Iris pigment epithelial cell (primary cell): ENCODE measurements around the gene PPP1R16B.
A peak's percentile ranks its signal among the peaks of the same experiment; 100 is the strongest.
"Not testable (repeated sequence)": the region's sequence is repeated elsewhere in the genome, so short reads cannot be mapped to it uniquely, and the experiment has no call there.

Experiments used
- DNase-seq: peaks from one replicate; pipeline ENCODE4 v3.0.0-alpha.2; 2011; ENCODE audit warnings: low read depth

The PPP1R16B gene

DNA sequence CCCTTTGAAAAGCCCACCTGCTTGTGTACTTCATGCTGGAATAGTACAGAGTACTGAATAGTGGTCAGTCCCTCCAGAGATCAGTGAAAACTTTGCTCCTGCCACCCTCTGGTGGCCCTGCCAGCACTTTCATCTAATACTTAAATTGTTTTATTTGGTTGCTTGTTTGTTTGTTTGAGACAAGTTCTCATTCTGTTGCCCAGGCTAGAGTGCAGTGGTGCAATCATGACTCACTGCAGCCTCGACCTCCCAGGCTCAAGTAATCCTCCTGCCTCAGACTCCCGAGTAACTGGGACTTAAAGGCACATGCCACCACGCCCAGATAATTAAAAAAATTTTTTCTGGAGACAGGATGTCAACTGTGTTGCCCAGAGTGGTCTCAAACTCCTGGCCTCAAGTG is 129.8 kb downstream of the PPP1R16B start:
- peak; percentile 47 for DNase-seq

GRCh38 chr20:38935967-38936407 is 130.5 kb downstream of the PPP1R16B start:
- DNase-seq, result peak; percentile 44

DNA sequence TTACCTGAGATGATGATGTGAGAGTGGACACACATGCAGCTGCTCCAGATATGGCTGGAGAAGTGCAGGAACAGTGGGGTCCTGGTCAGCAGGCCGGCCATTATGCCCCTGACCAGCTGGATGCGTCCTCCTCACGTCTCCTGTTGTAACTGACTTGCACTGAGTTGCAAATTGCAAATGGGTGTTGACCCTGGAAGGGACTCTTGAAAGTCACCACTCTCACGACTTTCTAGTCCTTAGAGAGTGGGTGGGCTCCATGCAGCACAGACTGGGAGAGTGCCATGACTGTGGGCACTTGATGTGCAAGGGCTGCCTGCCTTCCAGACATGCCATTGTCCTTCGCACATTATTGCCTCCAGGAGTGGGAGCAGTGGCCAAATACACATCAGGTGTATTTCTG is 131.5 kb downstream of the PPP1R16B start:
- DNase-seq, result no peak

DNA sequence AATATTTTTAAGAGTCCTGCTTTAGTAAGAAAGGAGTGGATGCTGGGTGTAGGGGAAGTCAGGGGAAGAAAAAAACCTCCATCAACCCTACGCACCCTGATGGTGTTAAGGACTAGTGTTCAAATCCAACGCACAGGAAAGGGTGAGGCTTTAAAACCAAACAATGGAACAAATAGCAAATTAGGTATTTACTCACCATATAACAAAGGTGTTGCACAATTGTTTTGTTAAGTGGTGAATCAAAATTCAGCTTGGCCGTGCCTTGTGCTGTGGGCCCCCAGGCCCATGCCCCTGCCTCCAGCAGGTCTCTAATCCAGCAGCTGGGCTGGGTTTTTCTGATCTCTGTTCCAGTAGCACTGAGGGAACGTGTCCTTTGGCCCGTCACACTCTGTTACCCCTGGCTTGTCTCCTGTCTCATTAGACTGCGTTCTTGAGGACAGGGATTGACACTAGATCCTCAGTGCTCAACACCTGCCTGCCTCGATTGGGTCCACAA is 132.5 kb downstream of the PPP1R16B start:
- no peak for DNase-seq

- no peak for DNase-seq
Measured at GRCh38 chr20:38939686-38940085, 134.2 kb downstream of the PPP1R16B start.

GRCh38 chr20:38940644-38941043 is 135.1 kb downstream of the PPP1R16B start:
- no peak for DNase-seq

- DNase-seq, result no peak
Measured at GRCh38 chr20:38941726-38942389, 136.4 kb downstream of the PPP1R16B start.

DNA sequence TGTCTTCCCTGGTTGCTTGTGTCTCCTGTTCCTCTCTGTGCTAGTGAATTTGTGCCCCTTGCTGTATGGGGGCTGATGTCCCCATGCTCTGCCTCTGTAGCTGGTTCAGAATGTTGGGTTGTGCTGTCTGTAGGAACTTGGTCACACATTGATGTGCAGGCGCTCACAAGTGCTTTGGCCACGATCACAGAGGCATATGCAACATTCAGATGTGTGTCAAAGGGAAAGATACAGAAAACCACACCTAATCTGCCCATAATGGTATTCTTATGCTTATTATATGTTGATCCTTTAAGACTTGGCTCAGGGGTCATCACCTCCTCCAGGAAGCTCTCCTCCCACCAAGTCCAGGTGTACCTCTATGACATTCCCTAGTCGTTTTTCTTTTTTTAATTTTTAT is 139.5 kb downstream of the PPP1R16B start:
- DNase-seq, result no peak

DNA sequence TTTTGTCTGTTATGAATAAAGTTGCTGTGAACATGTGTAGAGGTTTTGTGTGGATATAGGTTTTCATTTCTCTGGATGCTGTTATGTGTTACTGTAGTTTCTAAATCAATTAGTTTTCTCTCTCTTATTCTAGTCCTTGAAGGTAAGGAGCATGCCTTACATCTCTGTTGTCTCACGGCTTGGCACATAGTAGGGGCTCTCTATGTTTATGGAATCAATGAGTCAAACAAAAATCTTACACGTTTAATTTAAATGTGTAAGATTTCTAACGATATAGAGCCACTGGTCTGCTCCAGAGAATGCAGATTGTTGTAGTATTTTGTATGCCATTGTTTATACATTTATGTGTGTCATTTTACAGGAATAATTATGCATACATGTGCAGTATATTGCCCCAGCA is 141.3 kb downstream of the PPP1R16B start:
- no peak for DNase-seq

DNA sequence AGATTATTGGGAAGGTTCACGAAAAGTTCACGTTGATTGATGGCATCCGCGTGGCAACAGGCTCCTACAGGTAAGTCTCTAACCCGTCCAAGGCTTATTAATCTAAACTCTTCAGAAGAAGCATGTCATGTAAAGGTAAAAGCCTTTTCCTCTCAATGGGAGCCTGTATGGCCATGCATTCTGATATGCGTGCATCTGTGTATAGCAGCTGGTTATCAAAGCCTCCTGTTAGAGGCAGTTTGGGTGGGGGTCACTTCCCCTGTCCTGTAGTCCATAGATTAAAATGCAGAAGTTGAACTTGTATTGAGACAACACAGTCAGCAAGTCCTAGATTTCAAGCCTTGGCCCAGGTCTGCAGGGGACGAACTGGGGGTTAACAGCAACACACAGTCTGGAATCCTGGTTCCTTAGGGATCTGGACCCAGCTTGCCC is 142.4 kb downstream of the PPP1R16B start:
- no peak for DNase-seq

DNA sequence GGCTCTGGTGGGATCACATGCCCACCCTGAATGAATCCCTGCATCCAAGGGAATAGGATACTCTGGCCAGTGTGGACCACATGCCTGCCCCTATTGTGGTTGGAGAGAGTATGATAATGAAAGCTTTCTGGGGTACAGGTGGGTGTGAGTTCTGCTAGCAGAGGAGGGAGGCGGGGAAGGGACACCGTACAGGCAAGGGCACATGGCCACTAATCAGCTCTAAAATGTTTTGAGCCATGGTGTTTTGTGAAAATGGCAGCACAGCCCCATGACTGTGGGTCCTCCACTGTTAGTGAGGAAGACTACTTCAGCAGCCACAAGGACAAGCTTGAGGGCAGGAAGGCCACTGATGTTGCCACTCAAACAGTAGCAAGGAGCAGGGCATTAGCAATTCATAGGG is 144.8 kb downstream of the PPP1R16B start:
- DNase-seq, result no peak

DNA sequence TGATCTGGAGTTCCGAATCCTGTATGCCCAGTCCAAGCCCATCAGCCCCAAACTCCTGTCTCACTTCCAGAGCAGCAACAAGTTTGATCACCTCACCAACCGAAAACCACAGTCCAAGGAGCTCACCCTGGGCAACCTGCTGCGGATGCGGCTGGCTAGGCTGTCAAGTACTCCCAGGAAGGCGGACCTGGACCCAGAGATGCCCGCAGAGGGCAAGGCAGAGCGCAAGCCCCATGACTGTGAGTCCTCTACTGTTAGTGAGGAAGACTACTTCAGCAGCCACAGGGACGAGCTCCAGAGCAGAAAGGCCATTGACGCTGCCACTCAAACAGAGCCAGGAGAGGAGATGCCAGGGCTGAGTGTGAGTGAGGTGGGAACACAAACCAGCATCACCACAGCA is 146.1 kb downstream of the PPP1R16B start:
- no peak for DNase-seq

DNA sequence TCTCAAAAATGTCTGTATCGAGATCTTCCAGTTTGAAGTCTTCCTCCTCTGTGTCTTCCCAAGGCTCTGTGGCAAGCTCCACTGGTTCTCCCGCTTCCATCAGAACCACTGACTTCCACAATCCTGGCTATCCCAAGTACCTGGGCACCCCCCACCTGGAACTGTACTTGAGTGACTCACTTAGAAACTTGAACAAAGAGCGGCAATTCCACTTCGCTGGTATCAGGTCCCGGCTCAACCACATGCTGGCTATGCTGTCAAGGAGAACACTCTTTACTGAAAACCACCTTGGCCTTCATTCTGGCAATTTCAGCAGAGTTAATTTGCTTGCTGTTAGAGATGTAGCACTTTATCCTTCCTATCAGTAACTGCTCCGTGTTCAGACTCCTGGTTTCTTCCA is 146.7 kb downstream of the PPP1R16B start:
- no peak for DNase-seq

GRCh38 chr20:38953630-38954340 is 148.3 kb downstream of the PPP1R16B start:
- no peak for DNase-seq

- no peak for DNase-seq
Measured at GRCh38 chr20:38957235-38957876, 151.9 kb downstream of the PPP1R16B start.

DNA sequence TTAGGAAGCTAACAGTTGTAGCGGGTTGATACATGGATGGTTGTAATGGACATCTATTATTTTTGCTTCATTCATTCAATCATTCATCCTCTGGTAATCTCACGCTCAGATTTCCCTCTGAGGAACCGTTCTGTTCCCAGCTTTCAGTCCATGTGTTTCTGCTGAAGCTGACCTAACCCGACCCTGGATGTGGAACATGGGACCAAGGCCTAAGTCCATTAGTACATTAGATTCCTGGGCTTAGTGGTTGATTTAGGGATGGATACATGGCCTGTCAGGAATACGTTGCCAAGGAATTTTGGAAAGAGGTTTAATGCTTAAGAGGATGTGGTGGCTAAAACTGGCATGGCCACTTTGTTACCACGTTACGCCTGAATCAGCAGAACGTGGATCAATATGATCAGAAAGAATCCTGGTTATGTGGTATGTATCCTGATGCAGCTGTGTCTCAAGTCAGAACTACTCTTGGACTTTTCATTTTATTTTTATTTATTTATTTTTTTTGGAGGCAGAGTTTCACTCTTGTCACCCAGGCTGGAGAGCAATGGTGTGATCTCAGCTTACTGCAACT is 152.5 kb downstream of the PPP1R16B start:
- DNase-seq, result no peak

GRCh38 chr20:38960187-38960687 is 154.7 kb downstream of the PPP1R16B start:
- DNase-seq, result not testable (repeated sequence)

DNA sequence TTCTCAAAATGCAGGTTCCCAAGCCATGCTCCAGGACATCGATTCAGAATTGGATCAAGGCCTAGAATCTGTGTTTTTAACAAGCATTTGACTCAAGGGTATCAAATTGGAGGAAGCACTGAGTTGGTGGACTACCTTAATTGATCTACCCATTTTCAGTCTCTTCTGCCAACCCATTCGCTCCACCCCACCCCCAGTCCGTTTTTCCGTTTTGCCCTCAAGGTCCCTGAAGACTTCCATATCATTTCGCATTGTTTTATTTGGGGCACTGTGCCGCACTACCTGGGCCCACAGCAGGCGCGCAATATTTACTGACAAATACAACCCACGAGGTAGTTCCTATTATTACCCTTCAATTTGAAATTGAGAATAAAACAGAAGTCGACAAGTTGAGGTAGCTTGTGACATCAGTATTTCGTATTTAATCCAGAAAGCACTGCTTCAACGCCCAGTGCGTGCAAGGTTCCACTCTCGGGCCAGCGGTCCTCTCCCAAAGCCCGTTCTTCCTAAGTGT is 156.1 kb downstream of the PPP1R16B start:
- DNase-seq, result peak; percentile 14

DNA sequence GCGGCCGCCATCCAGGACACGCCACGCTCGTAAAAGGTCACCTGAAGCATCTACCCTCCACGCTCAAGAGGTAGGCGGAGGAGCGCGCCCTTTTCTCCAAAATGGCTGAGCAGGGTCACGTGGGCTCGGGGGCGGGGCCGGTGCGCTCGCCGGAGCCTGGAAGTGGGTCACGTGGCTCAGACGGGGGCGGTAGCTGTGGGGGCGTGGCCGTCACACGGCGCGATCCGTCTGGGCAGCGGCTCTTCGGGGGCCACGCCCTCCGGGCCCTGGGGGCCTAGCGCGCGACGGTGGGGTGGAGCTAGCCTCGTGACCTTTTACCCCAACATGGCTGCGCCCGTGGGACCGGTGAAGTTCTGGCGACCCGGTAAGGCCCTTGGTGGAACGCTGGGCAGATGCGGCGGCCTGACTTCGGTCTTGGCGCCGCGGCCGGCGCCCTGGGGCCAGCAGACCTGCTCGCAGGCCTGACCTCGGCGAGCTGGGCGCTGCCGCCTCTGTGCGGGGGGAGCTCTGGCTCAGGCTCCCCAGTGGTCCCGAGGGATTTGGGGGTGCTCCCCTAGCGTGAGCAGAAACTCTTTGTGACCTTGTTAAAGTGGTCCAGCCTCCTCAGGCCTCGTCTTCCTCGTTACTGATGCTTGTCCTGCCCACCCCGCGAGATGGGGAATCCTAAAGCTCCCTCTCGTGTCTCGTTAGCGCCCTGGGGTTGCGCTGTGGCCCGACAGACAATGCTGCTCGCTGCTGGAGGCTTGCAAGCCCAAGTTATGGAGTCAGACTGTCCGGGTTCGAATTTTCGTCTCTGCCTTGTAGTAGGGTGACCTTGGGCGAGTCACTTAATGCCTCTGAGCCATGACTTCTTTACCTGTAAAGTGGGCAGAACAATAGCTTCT is 156.8 kb downstream of the PPP1R16B start, which contains the start of gene DHX35:
TSS of gene DHX35 (plus strand) at position 301 of the 884 bp plus-strand sequence. CDS start at position 325, 24 bp downstream.
- peak; percentile 97 for DNase-seq

DNA sequence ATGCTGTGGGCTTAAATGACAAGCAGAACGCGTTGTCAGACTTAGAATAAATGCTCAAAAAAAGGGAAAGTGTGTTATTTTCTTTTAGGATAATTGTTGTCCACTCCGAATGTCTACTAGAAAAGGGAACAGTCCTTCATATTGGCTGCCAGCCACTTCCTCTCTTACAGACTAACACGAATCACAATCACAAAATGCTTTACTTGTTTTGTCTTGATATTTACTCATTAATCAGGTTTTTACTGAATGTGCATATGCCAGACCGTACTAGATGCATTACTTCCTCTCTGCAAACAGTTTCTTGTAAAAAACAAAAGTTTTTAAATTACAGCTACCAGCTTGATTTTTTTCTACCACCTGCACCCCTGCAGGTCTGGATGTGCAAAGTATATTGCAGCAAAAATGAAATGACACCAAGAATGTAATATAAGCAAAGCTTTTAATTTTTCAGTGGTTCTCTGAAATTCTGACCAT is 157.5 kb downstream of the PPP1R16B start:
- DNase-seq, result no peak

GRCh38 chr20:38963745-38964144 is 158.2 kb downstream of the PPP1R16B start:
- DNase-seq, result no peak
